Measurements from ENCODE around the gene AGAP1.
"Not testable (repeated sequence)": the region's sequence is repeated elsewhere in the genome, so short reads cannot be mapped to it uniquely, and the experiment has no call there.

Gene AGAP1

DNA sequence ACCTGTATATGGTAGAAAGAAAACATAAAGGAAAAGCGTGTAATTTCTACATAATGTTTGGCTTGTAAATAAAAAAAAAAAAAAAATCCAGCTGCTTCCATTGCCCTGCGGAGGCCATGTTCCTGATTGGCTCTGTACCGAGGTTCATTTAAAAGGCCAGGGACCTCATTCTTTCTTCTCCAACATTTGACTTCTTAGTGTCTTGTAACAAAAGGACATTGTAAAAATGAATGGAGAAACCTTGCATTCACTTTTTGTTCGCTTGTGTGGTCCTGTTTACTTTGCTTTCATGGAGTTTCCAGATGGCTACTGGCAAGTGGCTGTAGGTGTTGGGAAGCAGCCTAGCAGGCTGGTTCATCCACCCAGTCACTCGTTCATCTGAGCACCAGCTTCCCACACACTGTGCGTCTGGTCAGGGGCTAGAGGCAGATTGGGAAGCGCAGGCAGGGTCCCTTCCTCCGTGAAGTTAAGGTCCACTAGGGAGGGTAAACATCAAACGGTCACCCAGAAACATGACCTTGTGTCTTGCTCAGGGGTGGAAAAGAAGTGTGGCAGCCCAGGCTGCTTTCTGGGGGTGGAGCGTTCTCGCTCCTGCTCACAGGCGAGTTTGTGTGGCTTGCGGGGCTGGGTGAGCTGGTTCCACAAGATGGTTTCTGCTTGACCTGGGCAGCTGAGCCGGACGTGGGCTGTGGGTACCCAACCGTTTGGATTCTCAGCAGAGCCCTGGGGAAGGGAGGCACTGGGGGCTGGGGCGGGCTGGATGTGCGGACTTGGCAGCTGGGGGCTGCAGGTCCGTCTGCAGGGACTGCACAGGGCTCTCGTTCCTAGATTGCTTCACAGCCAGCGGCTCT is 260.7 kb downstream of the AGAP1 start:
- no peak overlapping the region for H3K4me3 ChIP-seq (ENCODE audit: low read depth, low read length)

DNA sequence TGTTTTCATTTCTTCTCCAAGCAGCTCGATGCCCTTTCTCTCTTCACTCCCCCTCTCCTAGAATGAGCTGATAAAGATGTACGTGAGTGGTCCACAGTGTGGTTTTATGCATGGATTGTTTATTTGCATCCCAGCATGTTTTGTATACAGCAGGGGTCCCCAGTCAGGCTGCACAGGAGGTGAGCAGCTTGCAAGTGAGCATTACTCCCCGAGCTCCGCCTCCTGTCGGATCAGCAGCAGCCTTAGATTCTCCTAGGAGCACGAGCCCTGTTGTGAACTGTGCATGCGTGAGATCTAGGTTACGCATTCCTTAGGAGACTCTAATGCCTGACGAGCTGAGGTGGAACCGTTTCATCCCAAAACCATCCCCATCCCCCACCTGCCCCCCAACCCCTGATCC is 262.6 kb downstream of the AGAP1 start:
- no peak overlapping the region for H3K4me3 ChIP-seq (ENCODE audit: low read depth, low read length)

- no peak overlapping the region for H3K4me3 ChIP-seq (ENCODE audit: low read depth, low read length)
Measured at GRCh38 chr2:235757212-235757611, 263.4 kb downstream of the AGAP1 start.

DNA sequence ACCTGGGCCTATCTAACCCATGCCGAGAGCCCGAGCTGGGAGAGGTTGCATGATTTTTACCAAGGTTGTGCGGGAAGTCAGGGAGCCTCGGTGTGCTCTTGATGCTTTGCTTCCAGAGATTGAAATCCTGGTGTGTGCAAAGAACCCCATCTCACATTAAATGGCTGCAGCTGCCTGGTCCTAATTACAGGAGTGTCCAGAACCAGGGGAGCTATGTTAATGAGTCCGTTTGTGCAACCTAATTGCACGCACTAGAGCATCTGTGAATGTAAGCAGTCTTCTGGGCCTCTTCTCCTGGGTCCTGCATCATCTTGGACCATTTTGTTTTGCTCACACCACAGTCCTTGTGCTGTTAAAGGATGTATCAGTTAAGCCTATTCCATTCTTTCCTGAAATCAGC is 263.8 kb downstream of the AGAP1 start:
- no peak overlapping the region for H3K4me3 ChIP-seq (ENCODE audit: low read depth, low read length)

GRCh38 chr2:235762832-235763598 is 269.2 kb downstream of the AGAP1 start:
- H3K4me3 ChIP-seq (ENCODE audit: low read depth, low read length), result no peak overlapping the region

GRCh38 chr2:235763816-235764215 is 270.0 kb downstream of the AGAP1 start:
- H3K4me3 ChIP-seq (ENCODE audit: low read depth, low read length), result no peak overlapping the region

- H3K4me3 ChIP-seq (ENCODE audit: low read depth, low read length), result not testable (repeated sequence)
Measured at GRCh38 chr2:235764478-235764877, 270.6 kb downstream of the AGAP1 start.

DNA sequence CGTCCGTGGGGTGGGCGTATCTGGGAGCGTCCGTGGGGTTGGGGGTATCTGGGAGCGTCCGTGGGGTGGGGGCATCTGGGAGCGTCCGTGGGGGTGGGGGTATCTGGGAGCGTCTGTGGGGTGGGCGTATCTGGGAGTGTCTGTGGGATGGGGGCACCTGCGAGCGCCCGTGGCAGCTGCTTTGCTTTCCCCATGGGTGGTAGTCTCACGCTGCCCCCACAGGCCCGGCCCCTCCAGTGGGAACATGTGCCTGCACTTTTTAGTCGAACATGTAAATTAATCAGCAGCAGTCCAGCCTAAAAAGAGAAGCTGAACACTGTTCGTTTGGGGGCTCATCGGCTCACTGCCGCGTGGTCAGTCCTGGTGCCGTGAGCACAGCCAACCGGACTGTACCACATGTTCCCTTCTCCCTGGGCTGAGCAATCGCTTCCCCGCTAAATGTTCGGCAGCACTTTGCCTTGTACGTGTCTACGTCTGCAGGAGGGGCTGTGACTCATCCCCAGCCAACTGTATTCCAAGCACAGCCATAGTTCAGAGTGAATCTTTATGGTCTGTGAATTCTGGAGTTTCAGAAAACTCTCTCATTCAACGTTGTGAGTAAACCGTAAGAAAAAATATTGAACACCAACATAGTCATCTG is 271.5 kb downstream of the AGAP1 start:
- H3K4me3 ChIP-seq (ENCODE audit: low read depth, low read length), result no peak overlapping the region

- no peak overlapping the region for H3K4me3 ChIP-seq (ENCODE audit: low read depth, low read length)
Measured at GRCh38 chr2:235766278-235766677, 272.4 kb downstream of the AGAP1 start.

DNA sequence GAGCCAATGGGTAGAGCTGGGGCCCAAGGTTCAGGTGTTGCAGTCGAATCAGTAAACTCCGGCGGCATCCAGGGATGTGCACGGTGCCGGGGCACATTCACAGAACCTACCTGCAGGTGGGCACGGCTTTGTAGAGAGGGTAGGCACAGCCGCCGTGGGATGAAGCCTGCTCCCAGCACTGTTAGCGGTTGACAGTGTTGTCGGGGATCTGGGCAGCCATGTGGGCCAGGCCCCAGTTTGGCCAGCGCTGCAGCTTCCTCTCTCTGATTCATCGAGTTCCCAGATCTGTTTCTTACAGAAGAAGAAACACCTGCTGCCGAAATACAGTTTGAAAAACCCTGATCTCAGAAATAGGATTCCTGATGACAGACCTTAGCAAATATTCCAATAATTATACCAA is 274.8 kb downstream of the AGAP1 start:
- no peak overlapping the region for H3K4me3 ChIP-seq (ENCODE audit: low read depth, low read length)

- H3K4me3 ChIP-seq (ENCODE audit: low read depth, low read length), result no peak overlapping the region
Measured at GRCh38 chr2:235769046-235769445, 275.2 kb downstream of the AGAP1 start.

DNA sequence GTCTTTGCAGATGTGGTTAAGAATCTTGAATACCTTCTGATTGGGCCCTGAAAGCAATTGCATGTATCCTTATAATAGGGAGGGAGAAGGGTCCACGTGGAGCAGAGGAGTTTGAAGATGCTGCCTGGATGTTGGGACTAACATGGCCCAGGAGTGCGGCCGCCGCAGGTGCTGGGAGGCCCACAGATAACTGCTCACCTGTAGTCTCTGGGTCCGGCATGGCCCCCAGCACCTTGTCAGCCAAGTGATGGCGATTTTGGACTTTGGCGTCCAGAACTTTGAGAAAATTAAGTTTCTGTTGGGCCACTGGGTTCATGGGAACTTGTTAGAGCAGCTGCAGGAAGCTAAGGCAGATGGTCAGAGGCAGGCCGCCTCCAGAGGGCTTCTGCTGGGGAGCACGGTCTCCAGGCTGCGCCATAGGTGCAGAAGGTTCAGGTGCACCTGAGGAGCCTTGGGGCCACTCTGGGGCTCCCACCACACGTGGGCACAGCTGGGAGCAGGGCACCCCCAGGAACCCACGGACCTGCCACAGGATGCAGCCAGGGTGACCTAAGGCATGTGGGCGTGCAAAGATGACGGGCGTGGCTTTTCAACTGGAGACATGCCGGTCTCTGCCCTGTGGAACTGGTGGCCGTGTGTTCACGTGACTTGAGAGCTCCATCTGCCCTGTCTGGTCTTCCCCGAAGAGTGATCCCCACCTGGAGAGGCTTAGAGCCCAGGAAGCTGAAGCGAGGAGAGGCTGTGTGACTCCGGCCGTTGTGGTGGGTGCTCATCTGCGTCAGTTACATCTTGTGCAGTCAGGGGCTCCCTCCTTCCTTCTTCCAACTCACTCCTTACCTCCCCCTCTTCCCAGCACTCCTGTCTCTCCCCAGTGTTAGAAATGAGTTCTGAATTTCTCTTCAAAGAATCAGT is 277.3 kb downstream of the AGAP1 start:
- no peak overlapping the region for H3K4me3 ChIP-seq (ENCODE audit: low read depth, low read length)

DNA sequence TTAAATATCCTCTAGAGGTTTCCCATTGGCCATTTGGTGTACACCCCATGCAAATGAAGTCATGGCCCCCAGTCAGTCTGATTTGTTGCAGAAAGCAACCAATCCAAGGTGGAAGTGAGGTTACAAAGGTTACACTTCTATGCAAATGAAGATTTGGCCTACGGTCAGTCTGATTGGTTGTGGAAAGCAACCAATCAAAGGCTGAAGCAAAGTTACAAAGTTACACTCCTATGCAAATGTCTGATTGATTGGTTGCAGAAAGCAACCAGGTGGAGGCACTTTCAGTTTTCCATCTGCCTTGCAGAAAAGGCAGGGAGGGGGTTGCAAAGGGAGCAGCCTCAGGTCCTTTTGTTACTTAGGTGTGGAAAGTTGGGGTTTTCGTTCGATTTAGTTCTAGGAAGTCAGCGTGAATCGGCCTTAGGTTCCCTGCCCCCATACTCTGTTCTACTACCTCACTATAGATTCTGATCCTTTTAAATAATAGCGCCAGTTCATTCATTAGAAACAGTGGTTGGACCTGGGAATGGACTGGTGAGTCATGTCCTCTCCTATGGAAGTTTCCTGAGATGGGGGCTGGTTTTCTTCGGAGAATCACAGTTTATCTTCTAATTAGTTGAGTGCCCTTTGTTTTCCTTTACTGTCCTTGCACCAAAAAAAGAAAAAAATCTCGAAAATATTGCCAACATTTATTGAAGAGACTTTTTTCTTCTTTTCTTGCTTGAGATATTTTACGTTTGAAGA is 279.5 kb downstream of the AGAP1 start:
- no peak overlapping the region for H3K4me3 ChIP-seq (ENCODE audit: low read depth, low read length)

DNA sequence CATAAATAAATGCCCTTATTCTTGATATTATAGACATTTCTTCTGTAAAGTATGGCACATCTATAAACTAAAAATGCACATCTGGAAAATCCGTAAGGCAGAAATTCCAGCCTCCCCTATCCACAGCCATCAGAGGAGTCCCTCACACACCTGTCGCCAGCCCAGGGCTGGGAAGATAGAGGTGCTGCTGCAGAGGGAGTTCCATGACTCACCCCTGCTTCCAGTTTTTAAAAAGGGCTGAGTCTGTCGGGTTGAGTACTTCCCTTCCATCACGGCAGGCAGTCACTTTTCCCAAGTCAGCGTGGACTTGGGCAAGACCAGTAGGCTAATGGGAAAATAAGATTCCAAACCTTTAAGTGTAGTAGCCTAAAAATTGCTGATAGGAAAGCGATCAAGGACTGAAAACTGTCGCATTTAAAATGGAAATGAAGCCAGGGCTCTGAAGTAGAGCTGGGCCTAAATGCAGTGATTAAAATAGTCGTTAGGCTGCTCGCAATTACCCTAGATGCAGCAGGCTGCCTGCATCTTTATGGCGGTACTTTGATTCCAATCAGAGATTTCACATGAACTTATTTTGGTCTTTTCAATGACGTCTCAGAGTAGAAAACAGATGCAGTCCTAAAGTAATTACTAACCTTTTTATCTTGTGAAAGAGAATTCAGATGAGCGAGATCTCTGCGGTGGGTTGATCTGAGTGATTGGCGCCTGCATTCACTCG is 280.5 kb downstream of the AGAP1 start:
- no peak overlapping the region for H3K4me3 ChIP-seq (ENCODE audit: low read depth, low read length)

GRCh38 chr2:235776531-235776930 is 282.7 kb downstream of the AGAP1 start:
- H3K4me3 ChIP-seq (ENCODE audit: low read depth, low read length), result no peak overlapping the region

GRCh38 chr2:235779444-235779896 is 285.6 kb downstream of the AGAP1 start:
- H3K4me3 ChIP-seq (ENCODE audit: low read depth, low read length), result no peak overlapping the region

- no peak overlapping the region for H3K4me3 ChIP-seq (ENCODE audit: low read depth, low read length)
Measured at GRCh38 chr2:235780401-235780800, 286.6 kb downstream of the AGAP1 start.

GRCh38 chr2:235781775-235782174 is 287.9 kb downstream of the AGAP1 start:
- H3K4me3 ChIP-seq (ENCODE audit: low read depth, low read length), result no peak overlapping the region

DNA sequence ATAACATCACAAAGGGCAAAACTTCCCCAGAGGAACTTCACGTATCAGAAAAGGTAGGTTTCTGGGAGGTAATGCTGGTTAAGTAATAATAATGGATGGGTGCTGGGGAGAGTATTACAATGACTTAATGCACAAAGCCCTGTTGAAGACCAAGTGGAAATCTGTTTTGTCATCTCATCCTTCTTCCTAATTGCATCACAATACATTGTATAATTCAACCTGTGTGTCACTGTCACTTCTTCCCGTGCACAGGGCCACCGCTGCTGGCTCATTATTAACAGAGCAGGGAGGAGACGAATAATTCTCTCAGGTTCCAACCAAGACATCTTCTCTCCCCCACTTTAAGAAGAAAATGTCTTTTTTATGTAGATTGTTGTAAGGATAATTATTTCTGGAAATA is 290.9 kb downstream of the AGAP1 start:
- no peak overlapping the region for H3K4me3 ChIP-seq (ENCODE audit: low read depth, low read length)

All from iPS-11a (cell line).